ENCODE results near the gene TMEM52.

DNA sequence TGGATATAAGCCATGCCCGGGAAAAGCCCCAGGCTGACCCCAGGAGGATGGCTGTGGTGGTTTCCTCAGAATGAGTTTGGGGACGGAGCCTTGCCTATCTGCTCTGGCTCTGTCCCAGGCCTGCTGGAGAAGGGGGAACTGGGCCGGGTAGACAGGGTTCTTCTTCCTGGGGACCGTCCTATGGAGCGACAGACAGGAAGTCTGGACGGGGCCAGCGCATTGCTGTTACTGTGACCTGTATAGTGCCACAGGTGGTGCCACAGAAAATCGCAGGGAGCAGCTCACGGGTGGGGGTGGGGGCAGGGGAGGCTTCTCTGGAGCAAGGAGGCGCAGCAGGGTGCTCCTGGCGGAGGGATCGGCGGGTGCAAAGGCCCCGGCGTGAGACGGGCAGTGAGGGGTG, 48.1 kb upstream of the TMEM52 start:
- TF ChIP-seq POLR2AphosphoS5 (IDR thresholded peaks at IDR 0.05) (no peak), POLR2A (IDR thresholded peaks at IDR 0.05) (no peak)
- TF ChIP-seq, protein P1, sequence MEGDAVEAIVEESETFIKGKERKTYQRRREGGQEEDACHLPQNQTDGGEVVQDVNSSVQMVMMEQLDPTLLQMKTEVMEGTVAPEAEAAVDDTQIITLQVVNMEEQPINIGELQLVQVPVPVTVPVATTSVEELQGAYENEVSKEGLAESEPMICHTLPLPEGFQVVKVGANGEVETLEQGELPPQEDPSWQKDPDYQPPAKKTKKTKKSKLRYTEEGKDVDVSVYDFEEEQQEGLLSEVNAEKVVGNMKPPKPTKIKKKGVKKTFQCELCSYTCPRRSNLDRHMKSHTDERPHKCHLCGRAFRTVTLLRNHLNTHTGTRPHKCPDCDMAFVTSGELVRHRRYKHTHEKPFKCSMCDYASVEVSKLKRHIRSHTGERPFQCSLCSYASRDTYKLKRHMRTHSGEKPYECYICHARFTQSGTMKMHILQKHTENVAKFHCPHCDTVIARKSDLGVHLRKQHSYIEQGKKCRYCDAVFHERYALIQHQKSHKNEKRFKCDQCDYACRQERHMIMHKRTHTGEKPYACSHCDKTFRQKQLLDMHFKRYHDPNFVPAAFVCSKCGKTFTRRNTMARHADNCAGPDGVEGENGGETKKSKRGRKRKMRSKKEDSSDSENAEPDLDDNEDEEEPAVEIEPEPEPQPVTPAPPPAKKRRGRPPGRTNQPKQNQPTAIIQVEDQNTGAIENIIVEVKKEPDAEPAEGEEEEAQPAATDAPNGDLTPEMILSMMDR (IDR thresholded peaks at IDR 0.05), result no peak

Measured in prostate gland (tissue), 2 donors.